ENCODE results near the gene MCRIP1. TPM values are rescaled to one million over a fixed set of nuclear protein-coding genes. Genes with fewer than 3 reads are reported as not detected.
A peak's percentile ranks its signal among the peaks of the same experiment; 100 is the strongest.

MCRIP1 gene
- total and polyA plus RNA-seq, 2 of the 13 experiments (the other 11 are each of a cell fraction or from before 2014, with no cell fraction given): 79.7 to 84.9 TPM

DNA sequence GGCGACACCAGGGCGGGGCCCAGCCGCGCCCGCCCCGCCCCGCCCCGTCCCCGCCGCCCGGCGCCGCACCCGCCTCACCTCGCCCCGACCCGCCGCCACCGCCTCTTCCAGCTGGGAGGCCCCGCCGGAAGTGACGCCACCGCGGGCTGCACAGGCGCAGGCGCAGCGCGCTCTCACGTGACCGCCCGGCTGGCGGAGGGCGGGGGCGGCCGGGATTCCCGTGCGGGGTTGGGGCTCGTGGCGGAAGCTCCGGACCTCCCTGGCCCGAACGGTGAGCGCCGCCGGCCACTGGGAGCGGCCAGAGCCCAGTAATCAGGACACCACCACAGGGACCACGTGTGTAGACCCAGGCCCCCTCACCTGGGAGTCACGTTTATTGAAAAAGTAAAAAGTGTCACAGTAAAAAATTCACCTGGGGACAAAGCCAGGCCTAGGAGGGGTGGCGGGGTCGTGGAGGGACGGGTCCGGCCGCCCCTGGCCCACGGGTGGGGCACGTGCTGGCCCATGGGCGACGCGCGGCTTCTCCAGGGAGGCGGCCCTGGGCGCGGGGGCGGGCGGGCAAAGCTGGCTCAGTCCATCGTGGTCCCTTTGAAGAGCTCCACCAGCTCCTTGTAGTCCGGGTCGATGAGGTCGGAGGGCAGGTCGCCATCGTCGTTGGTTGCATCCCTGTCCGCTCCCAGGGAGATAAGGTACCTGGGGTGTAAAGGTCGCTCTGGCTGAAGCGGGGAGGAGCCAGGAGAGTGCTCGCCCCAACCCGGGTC is at the start of gene MCRIP1 (continued):
- TF ChIP-seq, protein P1, sequence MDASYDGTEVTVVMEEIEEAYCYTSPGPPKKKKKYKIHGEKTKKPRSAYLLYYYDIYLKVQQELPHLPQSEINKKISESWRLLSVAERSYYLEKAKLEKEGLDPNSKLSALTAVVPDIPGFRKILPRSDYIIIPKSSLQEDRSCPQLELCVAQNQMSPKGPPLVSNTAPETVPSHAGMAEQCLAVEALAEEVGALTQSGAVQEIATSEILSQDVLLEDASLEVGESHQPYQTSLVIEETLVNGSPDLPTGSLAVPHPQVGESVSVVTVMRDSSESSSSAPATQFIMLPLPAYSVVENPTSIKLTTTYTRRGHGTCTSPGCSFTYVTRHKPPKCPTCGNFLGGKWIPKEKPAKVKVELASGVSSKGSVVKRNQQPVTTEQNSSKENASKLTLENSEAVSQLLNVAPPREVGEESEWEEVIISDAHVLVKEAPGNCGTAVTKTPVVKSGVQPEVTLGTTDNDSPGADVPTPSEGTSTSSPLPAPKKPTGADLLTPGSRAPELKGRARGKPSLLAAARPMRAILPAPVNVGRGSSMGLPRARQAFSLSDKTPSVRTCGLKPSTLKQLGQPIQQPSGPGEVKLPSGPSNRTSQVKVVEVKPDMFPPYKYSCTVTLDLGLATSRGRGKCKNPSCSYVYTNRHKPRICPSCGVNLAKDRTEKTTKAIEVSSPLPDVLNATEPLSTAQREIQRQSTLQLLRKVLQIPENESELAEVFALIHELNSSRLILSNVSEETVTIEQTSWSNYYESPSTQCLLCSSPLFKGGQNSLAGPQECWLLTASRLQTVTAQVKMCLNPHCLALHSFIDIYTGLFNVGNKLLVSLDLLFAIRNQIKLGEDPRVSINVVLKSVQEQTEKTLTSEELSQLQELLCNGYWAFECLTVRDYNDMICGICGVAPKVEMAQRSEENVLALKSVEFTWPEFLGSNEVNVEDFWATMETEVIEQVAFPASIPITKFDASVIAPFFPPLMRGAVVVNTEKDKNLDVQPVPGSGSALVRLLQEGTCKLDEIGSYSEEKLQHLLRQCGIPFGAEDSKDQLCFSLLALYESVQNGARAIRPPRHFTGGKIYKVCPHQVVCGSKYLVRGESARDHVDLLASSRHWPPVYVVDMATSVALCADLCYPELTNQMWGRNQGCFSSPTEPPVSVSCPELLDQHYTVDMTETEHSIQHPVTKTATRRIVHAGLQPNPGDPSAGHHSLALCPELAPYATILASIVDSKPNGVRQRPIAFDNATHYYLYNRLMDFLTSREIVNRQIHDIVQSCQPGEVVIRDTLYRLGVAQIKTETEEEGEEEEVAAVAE (CRISPR knock-in tag; IDR thresholded peaks at IDR 0.05; ENCODE audit: borderline replicate concordance): no peak
- TF ChIP-seq, protein P2, sequence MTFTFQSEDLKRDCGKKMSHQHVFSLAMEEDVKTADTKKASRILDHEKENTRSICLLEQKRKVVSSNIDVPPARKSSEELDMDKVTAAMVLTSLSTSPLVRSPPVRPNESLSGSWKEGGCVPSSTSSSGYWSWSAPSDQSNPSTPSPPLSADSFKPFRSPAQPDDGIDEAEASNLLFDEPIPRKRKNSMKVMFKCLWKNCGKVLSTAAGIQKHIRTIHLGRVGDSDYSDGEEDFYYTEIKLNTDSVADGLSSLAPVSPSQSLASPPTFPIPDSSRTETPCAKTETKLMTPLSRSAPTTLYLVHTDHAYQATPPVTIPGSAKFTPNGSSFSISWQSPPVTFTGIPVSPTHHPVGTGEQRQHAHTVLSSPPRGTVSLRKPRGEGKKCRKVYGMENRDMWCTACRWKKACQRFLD (CRISPR knock-in tag; IDR thresholded peaks at IDR 0.05; ENCODE audit: borderline replicate concordance): peak; percentile 97
- TF ChIP-seq IKZF4 (CRISPR knock-in tag; IDR thresholded peaks at IDR 0.05; ENCODE audit: borderline replicate concordance, low read depth, not compliant biosample characterization): peak; percentile 80
- TF ChIP-seq ONECUT2 (CRISPR knock-in tag; IDR thresholded peaks at IDR 0.05): peak; percentile 89
- TF ChIP-seq THAP9 (CRISPR knock-in tag; IDR thresholded peaks at IDR 0.05; ENCODE audit: borderline replicate concordance): 0 out of 2 replicates have a peak, but pooled peaks have one; percentile 65
- TF ChIP-seq, protein P3, sequence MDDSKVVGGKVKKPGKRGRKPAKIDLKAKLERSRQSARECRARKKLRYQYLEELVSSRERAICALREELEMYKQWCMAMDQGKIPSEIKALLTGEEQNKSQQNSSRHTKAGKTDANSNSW (CRISPR knock-in tag; IDR thresholded peaks at IDR 0.05; ENCODE audit: borderline replicate concordance): peak; percentile 91; the same call in 1 of the 2 replicates
- TF ChIP-seq NCOA2 (CRISPR knock-in tag; IDR thresholded peaks at IDR 0.05): no peak
- TF ChIP-seq, protein P4, sequence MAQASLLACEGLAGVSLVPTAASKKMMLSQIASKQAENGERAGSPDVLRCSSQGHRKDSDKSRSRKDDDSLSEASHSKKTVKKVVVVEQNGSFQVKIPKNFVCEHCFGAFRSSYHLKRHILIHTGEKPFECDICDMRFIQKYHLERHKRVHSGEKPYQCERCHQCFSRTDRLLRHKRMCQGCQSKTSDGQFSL (CRISPR knock-in tag; IDR thresholded peaks at IDR 0.05): 0 out of 2 replicates have a peak, but pooled peaks have one; percentile 60
- 0 out of 2 replicates have a peak, but pooled peaks have one; percentile 14 for TF ChIP-seq ZNF260 (CRISPR knock-in tag; IDR thresholded peaks at IDR 0.05; ENCODE audit: borderline replicate concordance, low read depth)
